Transverse colon (tissue), 4 donors: Measurements from ENCODE around the gene NPAS3. TPM values are rescaled to one million over a fixed set of nuclear protein-coding genes. Genes with fewer than 3 reads are reported as not detected.

ENCODE experiments used
- DNase-seq: peaks from one replicate; pipeline ENCODE4 v3.0.0-alpha.2; 2019
- H3K27ac ChIP-seq, 4 donors: fragments of 200-600 bp; sonication (generic); 2 replicates each; pipeline ENCODE4 v1.5.1; 2016 to 2018; ENCODE audit warnings: inconsistent platforms in 4 of 4
- H3K27me3 ChIP-seq: fragments of 200-600 bp; sonication (generic); 2 replicates; pipeline ENCODE4 v1.5.1; 2017; ENCODE audit warnings: inconsistent platforms
- H3K36me3 ChIP-seq, 4 donors: fragments of 200-600 bp; sonication (generic); 2 replicates each; pipeline ENCODE4 v1.5.1; 2017 to 2019; ENCODE audit warnings: inconsistent platforms in 4 of 4
- H3K4me1 ChIP-seq, 4 donors: fragments of 200-600 bp; sonication (generic); 2 replicates each; pipeline ENCODE4 v1.5.1; 2017 to 2020; ENCODE audit warnings: inconsistent platforms in 4 of 4
- H3K4me3 ChIP-seq, 4 donors: fragments of 200-600 bp; sonication (generic); 1 replicate in 1 of 4; 2 replicates in 3 of 4; pipeline versions ENCODE4 v1.5.1 to v1.6.1; 2017 to 2019; ENCODE audit warnings: inconsistent platforms in 4 of 4
- H3K9me3 ChIP-seq, 2 donors: fragments of 200-600 bp; sonication (generic); 2 replicates each; pipeline ENCODE4 v1.5.1; 2017 to 2019; ENCODE audit warnings: inconsistent platforms in 2 of 2
- CTCF ChIP-seq, 5 experiments: fragments of 200-600 bp in 3 of 5; fragments of 450-650 bp in 2 of 5; sonication (generic) in 3 of 5; IDR thresholded peaks; 1 replicate in 2 of 5; 2 replicates in 3 of 5; pipeline ENCODE4 v1.5.1; 2016 to 2017; ENCODE audit warnings: antibody characterized with exemption in 5 of 5, inconsistent platforms in 3 of 5, mild to moderate bottlenecking in 2 of 5, moderate library complexity in 1 of 5
- EP300 ChIP-seq: sonication (generic); formaldehyde crosslinking; IDR thresholded peaks from one replicate; pipeline ENCODE4 v1.6.1; 2017; ENCODE audit warnings: antibody characterized with exemption, low read depth
- POLR2A ChIP-seq: fragments of 450-650 bp; IDR thresholded peaks from one replicate; pipeline ENCODE4 v1.6.1; 2016; ENCODE audit warnings: antibody characterized with exemption, mild to moderate bottlenecking, moderate library complexity
- POLR2AphosphoS5 ChIP-seq, 3 donors: sonication (generic); formaldehyde crosslinking; IDR thresholded peaks; one replicate each; pipeline ENCODE4 v1.6.1; 2016; ENCODE audit warnings: antibody characterized with exemption in 3 of 3
- WGBS, 2 donors: methylation state at CpG; one replicate each; pipeline ENCODE4 v1.1.5; 2018; ENCODE audit warnings: low coverage in 1 of 2; 5-methylcytosine and 5-hydroxymethylcytosine counted together
- in situ Hi-C, 4 donors: fragments of 200-750 bp; cut with MboI; loops; one replicate each; pipeline versions ENCODE4 v1.15.0 to v1.15.1; 2017; ENCODE audit warnings: low sequenced_read_pairs in 3 of 4, low pct_ligation_motif_present in 1 of 4, low pct_unique_long_range_greater_than_20kb in 1 of 4
- intact Hi-C: fragments of 100-400 bp; cut with DNase I; formaldehyde crosslinking; loops from one replicate; pipeline ENCODE4 v1.15.1; 2023; ENCODE audit warnings: low total_unique reads
- total RNA-seq, 4 donors: library from RNA; depleted of rRNA; stranded (reverse); fragments of >200 nt; gene quantifications; one replicate each; pipeline ENCODE4 v1.1.0, GENCODE V29; 2016

NPAS3 gene
- total RNA-seq, 4 donors from 2014 or later, result 0.96 to 6.4 (median 1.8) TPM

GRCh38 chr14:33730156-33730555 is 791.5 kb downstream of the NPAS3 start:
- Histone ChIP-seq H3K4me1 (no peaks in the 10 kb centered on the region), H3K9me3 (no peaks in the 10 kb centered on the region), H3K27ac (no peak overlapping the region), H3K4me3 (no peak overlapping the region), H3K36me3 (no peaks in the 10 kb centered on the region), H3K27me3 (no peaks in the 10 kb centered on the region)
- TF ChIP-seq CTCF (IDR thresholded peaks at IDR 0.05), result no peak
- TF ChIP-seq POLR2AphosphoS5 (IDR thresholded peaks at IDR 0.05), result no peak
- no peak for TF ChIP-seq EP300
- no peak for TF ChIP-seq POLR2A
- no peak for DNase-seq
- in situ Hi-C loops (no loop called here), intact Hi-C loops (no loop called here)
- 78 to 92% methylated on average over 1 of the region's 1 CpG for WGBS, 2 donors

- Histone ChIP-seq H3K27me3 (no peaks in the 10 kb centered on the region), H3K9me3 (no peaks in the 10 kb centered on the region), H3K36me3 (no peaks in the 10 kb centered on the region), H3K4me1 (no peaks in the 10 kb centered on the region), H3K4me3 (no peak overlapping the region), H3K27ac (no peak overlapping the region)
- DNase-seq, result no peak
- WGBS, 2 donors, result 90 to 91% methylated on average over 6 to 7 of the region's 7 CpGs
- in situ Hi-C loops, result no loop called here
- TF ChIP-seq POLR2AphosphoS5 (IDR thresholded peaks at IDR 0.05), result no peak
- TF ChIP-seq EP300, result no peak
- no peak for TF ChIP-seq CTCF (IDR thresholded peaks at IDR 0.05)
- TF ChIP-seq POLR2A, result no peak
- intact Hi-C loops, result no loop called here
These were observed 793.5 kb downstream of the NPAS3 start for GRCh38 chr14:33732175-33732574.

GRCh38 chr14:33733310-33733709 is 794.6 kb downstream of the NPAS3 start:
- no peak for TF ChIP-seq EP300
- no peak for TF ChIP-seq POLR2A
- TF ChIP-seq CTCF (IDR thresholded peaks at IDR 0.05), result no peak
- no peak for TF ChIP-seq POLR2AphosphoS5 (IDR thresholded peaks at IDR 0.05)
- intact Hi-C loops, result no loop called here

GRCh38 chr14:33733721-33734120 is 795.0 kb downstream of the NPAS3 start:
- TF ChIP-seq CTCF (IDR thresholded peaks at IDR 0.05) (no peak), POLR2AphosphoS5 (IDR thresholded peaks at IDR 0.05) (no peak), EP300 (no peak), POLR2A (no peak)
- Histone ChIP-seq H3K9me3 (no peaks in the 10 kb centered on the region), H3K36me3 (no peaks in the 10 kb centered on the region), H3K27me3 (no peaks in the 10 kb centered on the region), H3K4me1 (no peaks in the 10 kb centered on the region), H3K27ac (no peak overlapping the region), H3K4me3 (no peak overlapping the region)
- intact Hi-C loops (no loop called here), in situ Hi-C loops (no loop called here)
- DNase-seq, result no peak

More at GRCh38 chr14:33733310-33733709, 794.6 kb downstream of the NPAS3 start:
- DNase-seq, result no peak
- no peaks in the 10 kb centered on the region for H3K27me3 ChIP-seq
- H3K4me3 ChIP-seq, result no peak overlapping the region
- no peaks in the 10 kb centered on the region for H3K4me1 ChIP-seq
- WGBS, 2 donors, result 91 to 97% methylated on average over 6 of the region's 6 CpGs
- H3K36me3 ChIP-seq, result no peaks in the 10 kb centered on the region
- in situ Hi-C loops, result no loop called here
- no peaks in the 10 kb centered on the region for H3K9me3 ChIP-seq
- H3K27ac ChIP-seq, result no peak overlapping the region
